ENCODE data around the gene RXRB.

- no peak for TF ChIP-seq ZNF274 (IDR thresholded peaks at IDR 0.05; ENCODE audit: borderline replicate concordance, extremely low read depth, low read length)
- no peak for TF ChIP-seq GTF2F1 (IDR thresholded peaks at IDR 0.05; ENCODE audit: borderline replicate concordance, low read depth, low read length)
- no peak for TF ChIP-seq RXRA (IDR thresholded peaks at IDR 0.05; ENCODE audit: insufficient read depth, low read depth, low read length)
- TF ChIP-seq USF2 (IDR thresholded peaks at IDR 0.05; ENCODE audit: low read length): no peak
- no peak for TF ChIP-seq TAF1 (IDR thresholded peaks at IDR 0.05; ENCODE audit: low read depth, low read length)
- no peak for TF ChIP-seq SIN3A (conservative IDR thresholded peaks at IDR 0.05 in 1 of 2, IDR thresholded peaks at IDR 0.05 in 1 of 2; ENCODE audit: low read depth in 1 of 2, low read length in 2 of 2)
- no peak for TF ChIP-seq CREB1 (IDR thresholded peaks at IDR 0.05)
These were observed 3.1 kb upstream of the RXRB start for GRCh38 chr6:33203443-33204164.

Measured in H1 (cell line).